HG03095 (cell line): Measurements from ENCODE around the gene HDAC1.

Experiments used
- ATAC-seq: cut with Tn5 transposase; IDR thresholded peaks from one replicate; pipeline ENCODE4 v1.9.1; 2021; ENCODE audit warnings: moderate library complexity; ENCODE audit not compliant: unreplicated experiment

The HDAC1 gene

DNA sequence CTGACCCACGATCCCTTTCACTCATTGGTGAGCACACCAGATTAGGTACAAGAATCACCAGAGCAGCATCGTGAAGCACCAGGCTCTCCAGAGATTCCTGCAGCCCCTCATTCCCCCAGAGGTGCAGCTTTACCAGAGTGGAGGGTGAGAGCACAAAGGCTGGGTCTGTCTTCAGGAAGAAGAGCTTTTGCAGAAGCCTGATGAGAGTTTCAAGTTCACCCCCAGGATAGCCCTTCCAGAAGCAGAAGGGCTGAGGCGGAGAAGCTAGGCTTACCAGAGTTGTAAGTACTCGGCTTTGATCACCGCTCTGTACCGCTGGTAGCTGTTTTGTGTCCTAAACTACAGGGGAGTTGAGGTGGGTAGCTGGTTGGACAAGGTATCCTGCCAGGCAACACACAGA, 73.6 kb downstream of the HDAC1 start:
- no peak for ATAC-seq

GRCh38 chr1:32367912-32368635, 76.2 kb downstream of the HDAC1 start:
- no peak for ATAC-seq

DNA sequence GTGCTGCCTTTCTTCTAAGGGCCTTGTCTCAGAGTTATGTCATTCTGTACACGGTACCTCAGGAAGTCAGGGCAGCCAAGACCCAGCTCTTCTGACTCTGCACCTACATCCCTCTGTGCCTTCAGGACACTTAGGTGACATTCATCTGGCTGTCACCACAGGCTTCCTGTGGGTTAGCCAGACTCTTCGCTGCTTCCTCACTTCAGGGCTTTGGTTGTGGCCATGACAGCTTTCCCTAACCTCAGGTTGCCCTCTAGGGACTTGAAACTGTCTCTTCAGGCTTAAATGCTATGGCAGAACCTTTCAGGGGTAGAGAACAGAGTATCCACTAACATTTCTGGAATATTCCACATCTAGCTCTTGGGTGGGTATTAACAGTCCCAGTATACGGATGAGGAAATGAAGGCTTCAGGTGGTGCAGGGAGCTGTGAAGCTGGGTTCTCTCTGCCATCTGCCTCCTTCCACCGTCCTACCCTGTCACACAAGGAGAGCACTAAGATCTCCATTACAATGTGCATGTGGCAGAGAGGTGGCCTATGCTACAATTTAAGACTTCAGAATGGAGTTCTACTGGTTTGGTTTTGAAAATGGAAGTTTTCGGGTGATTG, 80.4 kb downstream of the HDAC1 start:
- ATAC-seq: no peak

GRCh38 chr1:32373996-32374592, 82.2 kb downstream of the HDAC1 start:
- ATAC-seq: no peak

DNA sequence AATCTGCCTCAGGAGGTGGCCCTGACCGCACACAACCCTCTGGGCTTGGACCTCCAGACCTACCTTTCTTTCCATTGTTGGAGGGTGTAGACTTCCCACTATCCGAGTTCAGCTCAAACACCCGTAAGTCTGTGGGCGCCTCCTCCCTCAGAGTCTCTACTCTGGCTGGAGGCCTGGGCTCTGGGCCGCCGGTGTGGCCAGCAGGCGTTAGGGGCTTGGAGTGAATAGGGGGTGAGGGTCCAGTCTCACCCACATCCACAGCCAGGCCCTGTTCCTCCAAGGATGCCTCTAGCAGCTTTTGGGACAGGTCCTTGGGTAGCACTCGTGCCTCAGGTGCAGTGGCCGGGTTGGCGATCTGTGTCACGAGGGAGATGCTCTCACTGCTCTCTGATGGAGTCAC, 84.3 kb downstream of the HDAC1 start:
- no peak for ATAC-seq

- ATAC-seq: no peak
These were observed 85.8 kb downstream of the HDAC1 start for GRCh38 chr1:32377541-32378220.

- no peak for ATAC-seq
These were observed 88.2 kb downstream of the HDAC1 start for GRCh38 chr1:32380057-32380456.
